Gastroesophageal sphincter (tissue), 3 donors: ENCODE data around the gene NOL6.

Experiments
- CTCF ChIP-seq, 4 experiments: fragments of 200-600 bp in 2 of 4; fragments of 450-650 bp in 2 of 4; sonication (generic) in 1 of 4; IDR thresholded peaks; one replicate each; pipeline ENCODE4 v1.5.1; 2017 to 2019; ENCODE audit warnings: antibody characterized with exemption in 4 of 4, mild to moderate bottlenecking in 2 of 4, moderate library complexity in 2 of 4
- EP300 ChIP-seq: sonication (generic); formaldehyde crosslinking; IDR thresholded peaks from one replicate; pipeline ENCODE4 v1.6.1; 2017; ENCODE audit warnings: antibody characterized with exemption, mild to moderate bottlenecking
- POLR2A ChIP-seq, 2 donors: fragments of 450-650 bp; IDR thresholded peaks; one replicate each; pipeline ENCODE4 v1.6.1; 2017; ENCODE audit warnings: antibody characterized with exemption in 2 of 2, mild to moderate bottlenecking in 2 of 2, moderate library complexity in 1 of 2

DNA sequence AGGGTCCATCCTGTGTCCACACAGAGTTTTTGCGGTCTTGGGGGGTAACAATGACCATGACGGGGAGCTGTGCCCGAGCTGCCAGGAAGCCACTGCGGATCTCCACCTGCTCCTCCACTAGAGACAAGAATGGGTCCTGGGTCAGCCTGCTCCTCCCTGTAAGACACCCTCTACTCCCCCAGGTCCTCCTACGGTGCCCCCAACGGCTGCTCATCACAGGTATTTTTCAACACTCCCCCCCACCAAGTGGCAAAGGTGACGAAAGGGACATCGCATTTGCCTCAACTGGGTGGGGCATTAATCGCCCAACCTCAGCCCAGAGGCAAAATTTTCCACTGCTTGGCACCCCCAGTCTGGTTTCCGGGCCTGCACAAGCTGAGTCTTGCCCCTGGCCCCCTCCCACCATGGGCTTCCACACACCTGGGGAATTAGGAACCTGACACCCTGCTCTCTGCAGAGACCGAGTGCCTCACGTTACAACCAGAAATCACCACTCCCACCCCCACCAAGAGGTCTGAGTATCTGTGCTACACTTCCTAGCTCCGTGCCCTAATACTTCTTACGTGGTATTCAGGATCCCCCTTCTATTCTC, 9.6 kb downstream of the NOL6 start:
- TF ChIP-seq CTCF (IDR thresholded peaks at IDR 0.05) (no peak), POLR2A (IDR thresholded peaks at IDR 0.05) (no peak), EP300 (no peak)
